Keratinocyte (primary cell): ENCODE results near the gene KCNH1.

Experiments
- EZH2 ChIP-seq: IDR thresholded peaks from one replicate; pipeline ENCODE4 v1.6.1; 2012; ENCODE audit warnings: inconsistent platforms, mild to moderate bottlenecking, low read length, moderate library complexity
- TF ChIP-seq, protein P1 (sequence below), 3 experiments: IDR thresholded peaks in 1 of 3; conservative IDR thresholded peaks in 1 of 3; optimal IDR thresholded peaks in 1 of 3; 2 replicates in 2 of 3; 3 replicates in 1 of 3; pipeline versions ENCODE3 to v1.5.1; 2011; ENCODE audit warnings: low read length in 3 of 3, mild to moderate bottlenecking in 3 of 3, moderate library complexity in 2 of 3, control low read depth in 1 of 3, inconsistent platforms in 1 of 3; ENCODE audit not compliant: insufficient read depth in 2 of 3; ENCODE audit errors: extremely low read depth in 1 of 3

DNA sequence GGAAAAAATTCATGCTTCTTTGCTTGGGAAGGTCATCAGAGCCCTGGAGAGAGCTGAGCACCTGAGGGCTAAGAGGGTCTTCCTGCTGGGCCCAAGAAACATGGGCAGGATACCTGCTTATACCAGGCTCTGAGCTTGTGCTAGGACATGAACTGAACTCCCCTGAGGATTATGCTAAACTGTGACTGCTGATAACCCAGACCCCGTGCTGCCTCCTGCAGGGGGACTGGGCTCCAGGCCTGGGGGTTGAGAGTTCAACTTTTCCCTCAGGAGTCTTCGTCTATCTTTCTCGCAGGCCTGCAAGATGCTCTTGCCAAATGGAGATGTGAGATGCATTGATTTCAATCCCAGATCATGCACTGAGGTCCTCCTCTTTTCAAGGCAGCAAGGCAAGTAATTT lies 436.8 kb downstream of the KCNH1 start:
- TF ChIP-seq, protein P1, sequence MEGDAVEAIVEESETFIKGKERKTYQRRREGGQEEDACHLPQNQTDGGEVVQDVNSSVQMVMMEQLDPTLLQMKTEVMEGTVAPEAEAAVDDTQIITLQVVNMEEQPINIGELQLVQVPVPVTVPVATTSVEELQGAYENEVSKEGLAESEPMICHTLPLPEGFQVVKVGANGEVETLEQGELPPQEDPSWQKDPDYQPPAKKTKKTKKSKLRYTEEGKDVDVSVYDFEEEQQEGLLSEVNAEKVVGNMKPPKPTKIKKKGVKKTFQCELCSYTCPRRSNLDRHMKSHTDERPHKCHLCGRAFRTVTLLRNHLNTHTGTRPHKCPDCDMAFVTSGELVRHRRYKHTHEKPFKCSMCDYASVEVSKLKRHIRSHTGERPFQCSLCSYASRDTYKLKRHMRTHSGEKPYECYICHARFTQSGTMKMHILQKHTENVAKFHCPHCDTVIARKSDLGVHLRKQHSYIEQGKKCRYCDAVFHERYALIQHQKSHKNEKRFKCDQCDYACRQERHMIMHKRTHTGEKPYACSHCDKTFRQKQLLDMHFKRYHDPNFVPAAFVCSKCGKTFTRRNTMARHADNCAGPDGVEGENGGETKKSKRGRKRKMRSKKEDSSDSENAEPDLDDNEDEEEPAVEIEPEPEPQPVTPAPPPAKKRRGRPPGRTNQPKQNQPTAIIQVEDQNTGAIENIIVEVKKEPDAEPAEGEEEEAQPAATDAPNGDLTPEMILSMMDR (optimal IDR thresholded peaks at IDR 0.05 in 1 of 3, IDR thresholded peaks at IDR 0.05 in 1 of 3, conservative IDR thresholded peaks at IDR 0.05 in 1 of 3; ENCODE audit: extremely low read depth in 1 of 3, insufficient read depth in 2 of 3, low read length in 3 of 3), result no peak
- TF ChIP-seq EZH2, result no peak
